Endometrial microvascular endothelial cells (primary cell): ENCODE results near the gene ENG. TPM values are rescaled to one million over a fixed set of nuclear protein-coding genes. Genes with fewer than 3 reads are reported as not detected.

ENCODE experiments used
- in situ Hi-C: cut with HindIII; loops from 2 replicates; pipeline ENCODE4 v1.10.0; 2017; ENCODE audit warnings: low sequenced_read_pairs, low pct_unique_long_range_greater_than_20kb; ENCODE audit errors: inconsistent ontology term
- total RNA-seq: library from RNA; depleted of rRNA; stranded (reverse); fragments of >200 nt; gene quantifications from one replicate; pipeline ENCODE4 v1.2.3, GENCODE V29; 2015; ENCODE audit errors: inconsistent ontology term

The ENG gene
- total RNA-seq, 1 donor from 2014 or later, result 436 TPM

GRCh38 chr9:127869310-127870152, 15.1 kb upstream of the ENG start:
- in situ Hi-C loops, result loop anchor here (25.0 kb wide), 1 partner anchor 107 kb away; no protein-coding TSS in a partner anchor

GRCh38 chr9:127868278-127868902, 13.9 kb upstream of the ENG start:
- in situ Hi-C loops, result loop anchor here (25.0 kb wide), 1 partner anchor 106 kb away; no protein-coding TSS in a partner anchor

- in situ Hi-C loops, result loop anchor here (25.0 kb wide), 1 partner anchor 105 kb away; no protein-coding TSS in a partner anchor
Measured at GRCh38 chr9:127867356-127868277, 13.2 kb upstream of the ENG start.

GRCh38 chr9:127866535-127866934, 12.1 kb upstream of the ENG start:
- in situ Hi-C loops, result loop anchor here (25.0 kb wide), 1 partner anchor 104 kb away; no protein-coding TSS in a partner anchor

GRCh38 chr9:127865645-127866464, 11.4 kb upstream of the ENG start:
- in situ Hi-C loops, result loop anchor here (25.0 kb wide), 1 partner anchor 104 kb away; no protein-coding TSS in a partner anchor

- in situ Hi-C loops, result loop anchor here (25.0 kb wide), 1 partner anchor 101 kb away; no protein-coding TSS in a partner anchor
Measured at GRCh38 chr9:127863191-127863621, 8.7 kb upstream of the ENG start.

- in situ Hi-C loops, result loop anchor here (25.0 kb wide), 1 partner anchor 100 kb away; no protein-coding TSS in a partner anchor
Measured at GRCh38 chr9:127862075-127863011, 7.9 kb upstream of the ENG start.

- in situ Hi-C loops, result loop anchor here (25.0 kb wide), 1 partner anchor 98 kb away; no protein-coding TSS in a partner anchor
Measured at GRCh38 chr9:127860779-127861178, 6.3 kb upstream of the ENG start.

GRCh38 chr9:127860260-127860659, 5.8 kb upstream of the ENG start:
- in situ Hi-C loops, result loop anchor here (25.0 kb wide), 1 partner anchor 98 kb away; no protein-coding TSS in a partner anchor

- in situ Hi-C loops, result loop anchor here (25.0 kb wide), 1 partner anchor 96 kb away; no protein-coding TSS in a partner anchor
Measured at GRCh38 chr9:127858041-127858512, 3.6 kb upstream of the ENG start.

GRCh38 chr9:127857278-127857677, 2.8 kb upstream of the ENG start:
- in situ Hi-C loops, result loop anchor here (25.0 kb wide), 1 partner anchor 95 kb away; no protein-coding TSS in a partner anchor

- in situ Hi-C loops, result loop anchor here (25.0 kb wide), 1 partner anchor 94 kb away; no protein-coding TSS in a partner anchor
Measured at GRCh38 chr9:127856729-127857116, 2.3 kb upstream of the ENG start.

GRCh38 chr9:127856094-127856728, 1.8 kb upstream of the ENG start:
- in situ Hi-C loops, result loop anchor here (25.0 kb wide), 1 partner anchor 94 kb away; no protein-coding TSS in a partner anchor

GRCh38 chr9:127855522-127855921, 1.1 kb upstream of the ENG start:
- in situ Hi-C loops, result loop anchor here (25.0 kb wide), 1 partner anchor 93 kb away; no protein-coding TSS in a partner anchor

GRCh38 chr9:127854960-127855359, 502 bp upstream of the ENG start:
- in situ Hi-C loops, result loop anchor here (25.0 kb wide), 1 partner anchor 93 kb away; no protein-coding TSS in a partner anchor
